Measurements from ENCODE around the gene CR1.

The CR1 gene

GRCh38 chr1:207646944-207647579, 151.1 kb downstream of the CR1 start:
- Histone ChIP-seq H4K91ac (ENCODE audit: low read depth, low read length, poor library complexity) (no peak overlapping the region), H4K8ac (ENCODE audit: low read depth, low read length) (no peak overlapping the region), H3K27ac (replicated peaks; ENCODE audit: low read length) (no peak overlapping the region), H3K23ac (ENCODE audit: low read depth, low read length, poor library complexity) (no peak overlapping the region), H2BK12ac (ENCODE audit: low read length) (no peak overlapping the region), H3K27me3 (ENCODE audit: control insufficient read depth in 3 of 3, insufficient read depth in 3 of 3, low read depth in 1 of 3, low read length in 3 of 3) (no peaks in the 10 kb centered on the region), H3K36me3 (replicated peaks in 1 of 2; ENCODE audit: control insufficient read depth in 2 of 2, insufficient read depth in 2 of 2, low read length in 2 of 2) (no peaks in the 10 kb centered on the region), H2AFZ (ENCODE audit: low read length) (no peak overlapping the region), H3K4me3 (ENCODE audit: low read length in 2 of 2) (no peak overlapping the region), H2AK5ac (ENCODE audit: low read depth, low read length) (no peak overlapping the region), H3K79me1 (ENCODE audit: low read depth, low read length) (no peaks in the 10 kb centered on the region), H3K14ac (ENCODE audit: low read length) (no peak overlapping the region), H2BK15ac (ENCODE audit: low read length) (no peak overlapping the region), H3K4me1 (ENCODE audit: control insufficient read depth in 2 of 2, insufficient read depth in 1 of 2, low read depth in 1 of 2, low read length in 2 of 2) (peaks cover 0 to 2% of the 10 kb centered on the region in 2 donors), H3K9ac (ENCODE audit: low read depth, low read length, poor library complexity) (no peak overlapping the region), H2BK5ac (ENCODE audit: low read length) (no peak overlapping the region), H3K18ac (ENCODE audit: low read length) (no peak overlapping the region), H2BK120ac (ENCODE audit: low read depth, low read length) (no peak overlapping the region), H3K4me2 (ENCODE audit: insufficient read depth, low read length, poor library complexity, severe bottlenecking) (no peak overlapping the region), H3K9me3 (replicated peaks in 1 of 2; ENCODE audit: control insufficient read depth in 2 of 2, insufficient read depth in 1 of 2, low read depth in 1 of 2, low read length in 2 of 2) (no peaks in the 10 kb centered on the region), H3K4ac (ENCODE audit: low read length) (no peak overlapping the region)
- no peak for DNase-seq (ENCODE audit: low spot score)
- no CpG with 5 or more reads among the region's 4 CpGs for WGBS, 2 donors (ENCODE audit: extremely low coverage in 2 of 2, insufficient read length in 2 of 2, insufficient replicate concordance in 1 of 2)

GRCh38 chr1:207647671-207648333, 151.8 kb downstream of the CR1 start:
- no peak overlapping the region for H3K4ac ChIP-seq (ENCODE audit: low read length)
- H3K14ac ChIP-seq (ENCODE audit: low read length) = no peak overlapping the region
- no peak overlapping the region for H3K27ac ChIP-seq (replicated peaks; ENCODE audit: low read length)
- no peak overlapping the region for H4K91ac ChIP-seq (ENCODE audit: low read depth, low read length, poor library complexity)
- no peak overlapping the region for H3K4me2 ChIP-seq (ENCODE audit: insufficient read depth, low read length, poor library complexity, severe bottlenecking)
- H3K4me1 ChIP-seq (ENCODE audit: control insufficient read depth in 2 of 2, insufficient read depth in 1 of 2, low read depth in 1 of 2, low read length in 2 of 2) = peaks cover 0 to 2% of the 10 kb centered on the region in 2 donors
- H3K23ac ChIP-seq (ENCODE audit: low read depth, low read length, poor library complexity) = no peak overlapping the region
- no CpG with 5 or more reads among the region's 4 CpGs for WGBS, 2 donors (ENCODE audit: extremely low coverage in 2 of 2, insufficient read length in 2 of 2, insufficient replicate concordance in 1 of 2)
- H2BK120ac ChIP-seq (ENCODE audit: low read depth, low read length) = no peak overlapping the region
- no peak overlapping the region for H3K4me3 ChIP-seq (ENCODE audit: low read length in 2 of 2)
- H2AK5ac ChIP-seq (ENCODE audit: low read depth, low read length) = no peak overlapping the region
- H3K9ac ChIP-seq (ENCODE audit: low read depth, low read length, poor library complexity) = no peak overlapping the region
- no peaks in the 10 kb centered on the region for H3K27me3 ChIP-seq (ENCODE audit: control insufficient read depth in 3 of 3, insufficient read depth in 3 of 3, low read depth in 1 of 3, low read length in 3 of 3)
- no peak overlapping the region for H3K18ac ChIP-seq (ENCODE audit: low read length)
- H2BK12ac ChIP-seq (ENCODE audit: low read length) = no peak overlapping the region
- no peaks in the 10 kb centered on the region for H3K9me3 ChIP-seq (replicated peaks in 1 of 2; ENCODE audit: control insufficient read depth in 2 of 2, insufficient read depth in 1 of 2, low read depth in 1 of 2, low read length in 2 of 2)
- no peak overlapping the region for H2AFZ ChIP-seq (ENCODE audit: low read length)
- no peaks in the 10 kb centered on the region for H3K79me1 ChIP-seq (ENCODE audit: low read depth, low read length)
- no peak overlapping the region for H2BK5ac ChIP-seq (ENCODE audit: low read length)
- H4K8ac ChIP-seq (ENCODE audit: low read depth, low read length) = no peak overlapping the region
- no peak overlapping the region for H2BK15ac ChIP-seq (ENCODE audit: low read length)
- no peaks in the 10 kb centered on the region for H3K36me3 ChIP-seq (replicated peaks in 1 of 2; ENCODE audit: control insufficient read depth in 2 of 2, insufficient read depth in 2 of 2, low read length in 2 of 2)
- DNase-seq (ENCODE audit: low spot score) = no peak

- Histone ChIP-seq H3K4ac (ENCODE audit: low read length) (no peak overlapping the region), H3K27ac (replicated peaks; ENCODE audit: low read length) (no peak overlapping the region)
These were observed 152.6 kb downstream of the CR1 start for GRCh38 chr1:207648334-207649209.

DNA sequence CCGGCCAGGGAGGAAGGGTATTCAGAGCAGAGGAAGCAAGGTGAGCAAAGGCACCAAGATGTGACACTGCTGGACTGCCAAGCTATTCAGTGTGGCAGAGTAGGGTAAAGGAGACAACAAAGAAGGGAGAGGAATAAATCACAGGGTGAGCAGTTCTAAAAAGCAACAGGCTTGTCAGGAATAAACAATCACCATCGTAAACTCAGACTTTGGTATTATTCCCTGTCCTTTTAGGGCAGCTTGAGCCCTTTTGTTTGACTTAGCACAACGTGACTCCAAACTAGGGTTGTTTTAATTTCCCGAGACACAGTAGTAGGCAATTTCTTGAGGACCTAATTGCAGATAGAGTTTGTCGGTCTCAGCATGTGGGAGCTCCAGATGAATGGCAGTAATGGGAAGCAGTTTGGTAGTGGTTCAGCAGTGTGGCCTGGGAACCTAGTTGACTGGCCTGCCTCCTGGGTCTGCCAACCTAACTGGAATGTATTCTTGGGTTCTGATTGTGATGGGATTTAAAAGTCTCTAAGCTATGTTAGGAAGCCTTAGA, 153.3 kb downstream of the CR1 start:
- Histone ChIP-seq H3K4me1 (ENCODE audit: control insufficient read depth in 2 of 2, insufficient read depth in 1 of 2, low read depth in 1 of 2, low read length in 2 of 2) (peaks cover 0 to 2% of the 10 kb centered on the region in 2 donors), H3K9me3 (replicated peaks in 1 of 2; ENCODE audit: control insufficient read depth in 2 of 2, insufficient read depth in 1 of 2, low read depth in 1 of 2, low read length in 2 of 2) (no peaks in the 10 kb centered on the region), H3K4me3 (ENCODE audit: low read length in 2 of 2) (no peak overlapping the region), H2BK12ac (ENCODE audit: low read length) (no peak overlapping the region), H3K9ac (ENCODE audit: low read depth, low read length, poor library complexity) (no peak overlapping the region), H3K27me3 (ENCODE audit: control insufficient read depth in 3 of 3, insufficient read depth in 3 of 3, low read depth in 1 of 3, low read length in 3 of 3) (no peaks in the 10 kb centered on the region), H3K4me2 (ENCODE audit: insufficient read depth, low read length, poor library complexity, severe bottlenecking) (no peak overlapping the region), H4K91ac (ENCODE audit: low read depth, low read length, poor library complexity) (no peak overlapping the region), H2BK5ac (ENCODE audit: low read length) (no peak overlapping the region), H3K23ac (ENCODE audit: low read depth, low read length, poor library complexity) (no peak overlapping the region), H3K27ac (replicated peaks; ENCODE audit: low read length) (no peak overlapping the region), H3K4ac (ENCODE audit: low read length) (no peak overlapping the region), H3K14ac (ENCODE audit: low read length) (no peak overlapping the region), H2BK15ac (ENCODE audit: low read length) (no peak overlapping the region), H3K36me3 (replicated peaks in 1 of 2; ENCODE audit: control insufficient read depth in 2 of 2, insufficient read depth in 2 of 2, low read length in 2 of 2) (no peaks in the 10 kb centered on the region), H4K8ac (ENCODE audit: low read depth, low read length) (no peak overlapping the region), H2AFZ (ENCODE audit: low read length) (no peak overlapping the region), H3K79me1 (ENCODE audit: low read depth, low read length) (no peaks in the 10 kb centered on the region), H2BK120ac (ENCODE audit: low read depth, low read length) (no peak overlapping the region), H2AK5ac (ENCODE audit: low read depth, low read length) (no peak overlapping the region), H3K18ac (ENCODE audit: low read length) (no peak overlapping the region)
- WGBS, 2 donors (ENCODE audit: extremely low coverage in 2 of 2, insufficient read length in 2 of 2, insufficient replicate concordance in 1 of 2) = no CpG with 5 or more reads among the region's 5 CpGs
- DNase-seq (ENCODE audit: low spot score) = no peak

More at GRCh38 chr1:207648334-207649209, 152.6 kb downstream of the CR1 start:
- no peak overlapping the region for H3K14ac ChIP-seq (ENCODE audit: low read length)
- H2BK120ac ChIP-seq (ENCODE audit: low read depth, low read length) = no peak overlapping the region
- H2BK12ac ChIP-seq (ENCODE audit: low read length) = no peak overlapping the region
- H2AFZ ChIP-seq (ENCODE audit: low read length) = no peak overlapping the region
- no peak for DNase-seq (ENCODE audit: low spot score)
- H2BK15ac ChIP-seq (ENCODE audit: low read length) = no peak overlapping the region
- H2AK5ac ChIP-seq (ENCODE audit: low read depth, low read length) = no peak overlapping the region
- no peak overlapping the region for H3K4me3 ChIP-seq (ENCODE audit: low read length in 2 of 2)
- WGBS, 2 donors (ENCODE audit: extremely low coverage in 2 of 2, insufficient read length in 2 of 2, insufficient replicate concordance in 1 of 2) = no CpG with 5 or more reads among the region's 5 CpGs
- no peak overlapping the region for H4K8ac ChIP-seq (ENCODE audit: low read depth, low read length)
- no peaks in the 10 kb centered on the region for H3K9me3 ChIP-seq (replicated peaks in 1 of 2; ENCODE audit: control insufficient read depth in 2 of 2, insufficient read depth in 1 of 2, low read depth in 1 of 2, low read length in 2 of 2)
- no peak overlapping the region for H4K91ac ChIP-seq (ENCODE audit: low read depth, low read length, poor library complexity)
- peaks cover 0 to 2% of the 10 kb centered on the region in 2 donors for H3K4me1 ChIP-seq (ENCODE audit: control insufficient read depth in 2 of 2, insufficient read depth in 1 of 2, low read depth in 1 of 2, low read length in 2 of 2)
- H3K79me1 ChIP-seq (ENCODE audit: low read depth, low read length) = no peaks in the 10 kb centered on the region
- no peak overlapping the region for H3K4me2 ChIP-seq (ENCODE audit: insufficient read depth, low read length, poor library complexity, severe bottlenecking)
- H3K18ac ChIP-seq (ENCODE audit: low read length) = no peak overlapping the region
- no peaks in the 10 kb centered on the region for H3K36me3 ChIP-seq (replicated peaks in 1 of 2; ENCODE audit: control insufficient read depth in 2 of 2, insufficient read depth in 2 of 2, low read length in 2 of 2)
- H2BK5ac ChIP-seq (ENCODE audit: low read length) = no peak overlapping the region
- H3K23ac ChIP-seq (ENCODE audit: low read depth, low read length, poor library complexity) = no peak overlapping the region
- H3K27me3 ChIP-seq (ENCODE audit: control insufficient read depth in 3 of 3, insufficient read depth in 3 of 3, low read depth in 1 of 3, low read length in 3 of 3) = no peaks in the 10 kb centered on the region
- H3K9ac ChIP-seq (ENCODE audit: low read depth, low read length, poor library complexity) = no peak overlapping the region
